Nephron (organoid): ENCODE data around the gene ATP8A2.

Experiments
- H3K27ac Mint-ChIP-seq, 3 experiments: 2 replicates each; pipeline ENCODE4 v1.8.0; 2020; ENCODE audit warnings: mixed read lengths in 3 of 3, mild to moderate bottlenecking in 2 of 3, moderate library complexity in 1 of 3
- H3K27me3 Mint-ChIP-seq: 2 replicates; pipeline ENCODE4 v1.8.0; 2021; ENCODE audit warnings: low read depth, mild to moderate bottlenecking, moderate library complexity, mixed read lengths
- H3K36me3 Mint-ChIP-seq: 2 replicates; pipeline ENCODE4 v1.8.0; 2020; ENCODE audit warnings: low read depth, mixed read lengths
- H3K4me1 Mint-ChIP-seq: 2 replicates; pipeline ENCODE4 v1.8.0; 2020; ENCODE audit warnings: mixed read lengths
- H3K4me3 Mint-ChIP-seq, 3 experiments: 2 replicates each; pipeline ENCODE4 v1.8.0; 2020; ENCODE audit warnings: mild to moderate bottlenecking in 3 of 3, mixed read lengths in 3 of 3, moderate library complexity in 2 of 3
- H3K9me3 Mint-ChIP-seq: 2 replicates; pipeline ENCODE4 v1.8.0; 2020; ENCODE audit warnings: mixed read lengths
- TF ChIP-seq, protein P1 (sequence below), 3 experiments: fragments of 200-600 bp; sonication (generic); IDR thresholded peaks; one replicate each; pipeline ENCODE4 v1.5.0; 2021; ENCODE audit warnings: antibody characterized with exemption in 3 of 3; ENCODE audit not compliant: unreplicated experiment in 3 of 3

Gene ATP8A2

DNA sequence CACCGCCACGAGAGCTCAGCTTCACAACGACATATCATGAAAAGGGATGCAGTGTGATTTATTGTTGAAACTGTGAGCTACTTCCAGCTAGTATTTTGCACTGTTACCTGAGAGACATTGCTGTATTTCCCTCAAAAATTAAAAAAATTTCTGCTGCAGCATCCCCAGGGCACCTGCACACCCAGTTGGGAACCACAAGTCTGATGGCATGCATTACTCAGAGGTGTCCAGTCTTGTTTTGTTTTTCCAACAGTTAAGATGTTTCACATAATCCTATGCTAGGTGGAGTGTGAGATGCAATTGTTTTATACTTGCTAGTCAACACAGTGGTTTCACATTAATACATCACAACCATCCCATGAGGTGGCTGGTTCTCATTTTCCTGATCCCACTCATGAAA is 394.8 kb downstream of the ATP8A2 start:
- H3K9me3 Mint-ChIP-seq, result no peaks in the 10 kb centered on the region
- H3K4me1 Mint-ChIP-seq, result peaks cover 49% of the 10 kb centered on the region
- no peak overlapping the region for H3K27ac Mint-ChIP-seq
- TF ChIP-seq, protein P1, sequence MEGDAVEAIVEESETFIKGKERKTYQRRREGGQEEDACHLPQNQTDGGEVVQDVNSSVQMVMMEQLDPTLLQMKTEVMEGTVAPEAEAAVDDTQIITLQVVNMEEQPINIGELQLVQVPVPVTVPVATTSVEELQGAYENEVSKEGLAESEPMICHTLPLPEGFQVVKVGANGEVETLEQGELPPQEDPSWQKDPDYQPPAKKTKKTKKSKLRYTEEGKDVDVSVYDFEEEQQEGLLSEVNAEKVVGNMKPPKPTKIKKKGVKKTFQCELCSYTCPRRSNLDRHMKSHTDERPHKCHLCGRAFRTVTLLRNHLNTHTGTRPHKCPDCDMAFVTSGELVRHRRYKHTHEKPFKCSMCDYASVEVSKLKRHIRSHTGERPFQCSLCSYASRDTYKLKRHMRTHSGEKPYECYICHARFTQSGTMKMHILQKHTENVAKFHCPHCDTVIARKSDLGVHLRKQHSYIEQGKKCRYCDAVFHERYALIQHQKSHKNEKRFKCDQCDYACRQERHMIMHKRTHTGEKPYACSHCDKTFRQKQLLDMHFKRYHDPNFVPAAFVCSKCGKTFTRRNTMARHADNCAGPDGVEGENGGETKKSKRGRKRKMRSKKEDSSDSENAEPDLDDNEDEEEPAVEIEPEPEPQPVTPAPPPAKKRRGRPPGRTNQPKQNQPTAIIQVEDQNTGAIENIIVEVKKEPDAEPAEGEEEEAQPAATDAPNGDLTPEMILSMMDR (IDR thresholded peaks at IDR 0.05; ENCODE audit: unreplicated experiment in 3 of 3), result no peak
- H3K27me3 Mint-ChIP-seq, result peaks cover 4% of the 10 kb centered on the region
- no peaks in the 10 kb centered on the region for H3K36me3 Mint-ChIP-seq
- no peak overlapping the region for H3K4me3 Mint-ChIP-seq

DNA sequence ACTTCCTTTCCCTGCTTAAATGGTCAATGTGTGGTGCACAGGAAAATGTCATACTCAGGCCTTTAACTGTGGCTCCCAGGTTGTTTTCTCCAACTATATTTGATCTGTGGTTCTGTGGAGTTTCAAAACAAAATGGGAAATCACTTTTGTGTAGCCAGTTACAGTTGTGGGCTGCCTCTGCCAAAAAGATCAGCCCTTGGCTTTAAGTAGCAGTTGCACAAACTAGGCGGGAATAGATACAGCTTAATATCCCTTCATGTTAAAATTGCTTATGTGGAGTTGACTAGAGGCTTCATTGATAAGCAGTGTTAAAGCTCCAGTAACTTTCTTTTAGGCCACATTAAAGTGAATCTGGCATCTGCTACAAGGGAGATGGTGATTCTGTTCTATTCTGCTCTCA is 395.2 kb downstream of the ATP8A2 start:
- H3K4me1 Mint-ChIP-seq, result peaks cover 53% of the 10 kb centered on the region
- H3K27ac Mint-ChIP-seq, result peak overlapping the region in 1 of 3 experiments; percentile 84
- TF ChIP-seq, protein P1 (IDR thresholded peaks at IDR 0.05; ENCODE audit: unreplicated experiment in 3 of 3), result no peak
- no peak overlapping the region for H3K4me3 Mint-ChIP-seq
- peaks cover 4% of the 10 kb centered on the region for H3K27me3 Mint-ChIP-seq
- H3K9me3 Mint-ChIP-seq, result no peaks in the 10 kb centered on the region
- no peaks in the 10 kb centered on the region for H3K36me3 Mint-ChIP-seq

DNA sequence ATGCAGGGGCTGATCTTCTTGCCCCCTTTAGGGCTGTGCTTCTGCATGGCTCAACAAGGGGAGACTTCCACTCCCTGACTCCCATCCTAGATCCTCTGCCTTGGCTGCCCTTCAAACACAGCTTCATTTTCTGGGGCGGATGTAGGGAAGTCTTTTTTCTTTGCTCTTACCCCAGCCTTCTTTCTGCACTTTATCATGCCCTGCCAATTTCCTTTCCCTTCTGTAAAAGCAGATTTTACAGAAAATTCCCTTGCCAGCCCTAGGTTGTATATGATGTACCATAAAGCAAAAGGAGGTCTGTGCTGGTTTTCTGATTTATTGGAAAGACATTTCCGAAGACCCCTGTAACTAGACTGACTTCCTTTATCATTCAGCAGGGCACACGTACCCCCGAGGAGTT is 396.6 kb downstream of the ATP8A2 start:
- no peaks in the 10 kb centered on the region for H3K9me3 Mint-ChIP-seq
- H3K27ac Mint-ChIP-seq, result peak overlapping the region; percentile 71 to 84 (median 79)
- TF ChIP-seq, protein P1 (IDR thresholded peaks at IDR 0.05; ENCODE audit: unreplicated experiment in 3 of 3), result no peak
- peaks cover 4% of the 10 kb centered on the region for H3K27me3 Mint-ChIP-seq
- H3K36me3 Mint-ChIP-seq, result no peaks in the 10 kb centered on the region
- H3K4me3 Mint-ChIP-seq, result peak overlapping the region in 2 of 3 experiments; percentile 24 to 49
- H3K4me1 Mint-ChIP-seq, result peaks cover 58% of the 10 kb centered on the region

DNA sequence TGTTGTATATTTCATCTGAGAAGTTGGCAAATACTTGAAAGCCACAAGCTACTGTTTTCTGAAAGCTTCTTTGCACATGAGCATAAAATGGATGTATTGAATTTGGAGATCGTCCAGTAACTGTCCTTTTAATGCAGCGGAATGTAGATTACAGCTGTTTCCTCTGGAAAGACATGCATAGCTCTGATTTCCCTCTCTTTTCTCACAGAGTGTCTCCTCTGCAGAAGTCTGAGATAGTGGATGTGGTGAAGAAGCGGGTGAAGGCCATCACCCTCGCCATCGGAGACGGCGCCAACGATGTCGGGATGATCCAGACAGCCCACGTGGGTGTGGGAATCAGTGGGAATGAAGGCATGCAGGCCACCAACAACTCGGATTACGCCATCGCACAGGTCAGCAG is 397.1 kb downstream of the ATP8A2 start:
- Mint-ChIP-seq H3K4me3 (peak overlapping the region in 2 of 3 experiments; percentile 24 to 49), H3K27me3 (peaks cover 4% of the 10 kb centered on the region), H3K27ac (peak overlapping the region; percentile 71 to 84 (median 79)), H3K36me3 (no peaks in the 10 kb centered on the region), H3K4me1 (peaks cover 58% of the 10 kb centered on the region), H3K9me3 (no peaks in the 10 kb centered on the region)
- TF ChIP-seq, protein P1 (IDR thresholded peaks at IDR 0.05; ENCODE audit: unreplicated experiment in 3 of 3), result no peak

DNA sequence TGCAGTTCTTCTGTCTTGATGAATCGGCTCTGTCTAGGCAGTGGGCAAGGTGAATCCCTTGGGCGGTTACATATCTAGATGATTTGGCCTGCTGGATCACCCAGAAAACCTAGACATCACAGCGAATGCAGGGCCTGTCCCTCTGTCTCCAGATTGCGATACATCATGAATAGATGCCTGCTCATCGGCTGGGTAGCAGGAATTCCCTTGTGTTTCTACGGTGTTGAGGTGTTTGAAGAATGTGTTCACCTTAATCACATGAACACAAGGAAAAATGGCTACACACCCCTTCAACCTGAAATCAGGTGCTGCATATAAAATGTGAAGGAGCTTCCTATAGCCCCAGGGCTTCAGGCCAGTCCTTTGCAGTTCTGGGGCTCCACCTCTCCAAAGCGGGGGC is 398.8 kb downstream of the ATP8A2 start:
- H3K9me3 Mint-ChIP-seq, result no peaks in the 10 kb centered on the region
- H3K4me3 Mint-ChIP-seq, result no peak overlapping the region
- H3K4me1 Mint-ChIP-seq, result peaks cover 62% of the 10 kb centered on the region
- peak overlapping the region; percentile 7 to 84 (median 64) for H3K27ac Mint-ChIP-seq
- peaks cover 4% of the 10 kb centered on the region for H3K27me3 Mint-ChIP-seq
- TF ChIP-seq, protein P1 (IDR thresholded peaks at IDR 0.05; ENCODE audit: unreplicated experiment in 3 of 3), result no peak
- H3K36me3 Mint-ChIP-seq, result no peaks in the 10 kb centered on the region

DNA sequence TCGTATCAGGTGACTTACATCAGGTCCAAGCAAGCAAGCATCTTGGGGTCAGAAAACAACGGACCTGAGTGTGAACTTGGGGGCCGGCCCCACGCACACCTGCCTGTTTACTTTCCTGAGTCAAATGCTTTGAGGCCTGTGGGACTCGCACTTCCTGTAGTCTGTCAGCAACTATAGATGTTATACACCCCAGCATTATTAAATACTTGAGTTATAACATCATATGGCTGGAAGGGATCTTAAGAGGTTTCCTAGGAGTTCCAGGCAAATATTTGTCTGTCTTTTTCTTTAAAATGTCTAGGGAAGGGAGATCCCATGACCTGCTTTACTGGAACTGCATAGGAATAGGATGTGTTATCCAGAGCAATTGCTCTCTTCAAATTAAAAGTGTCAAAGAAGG is 399.4 kb downstream of the ATP8A2 start:
- no peaks in the 10 kb centered on the region for H3K9me3 Mint-ChIP-seq
- no peaks in the 10 kb centered on the region for H3K36me3 Mint-ChIP-seq
- H3K4me1 Mint-ChIP-seq, result peaks cover 64% of the 10 kb centered on the region
- peaks cover 4% of the 10 kb centered on the region for H3K27me3 Mint-ChIP-seq
- H3K27ac Mint-ChIP-seq, result peak overlapping the region; percentile 14 to 73 (median 63)
- no peak overlapping the region for H3K4me3 Mint-ChIP-seq
- TF ChIP-seq, protein P1 (IDR thresholded peaks at IDR 0.05; ENCODE audit: unreplicated experiment in 3 of 3), result no peak
